SK-N-SH (cell line): ENCODE data around the gene ITCH.

Source experiments
- MAX ChIP-seq: IDR thresholded peaks from 2 replicates; pipeline ENCODE4 v1.4.0; 2012; ENCODE audit warnings: low read depth
- MXI1 ChIP-seq: IDR thresholded peaks from 2 replicates; pipeline ENCODE4 v1.6.1; 2012; ENCODE audit warnings: mild to moderate bottlenecking, low read depth, low read length, improper control_type of control experiment
- SIN3A ChIP-seq: IDR thresholded peaks from 2 replicates; pipeline ENCODE4 v1.6.1; 2012; ENCODE audit warnings: low read depth, mild to moderate bottlenecking, low read length, moderate library complexity, borderline replicate concordance
- SMC3 ChIP-seq: IDR thresholded peaks from 2 replicates; pipeline ENCODE4 v1.6.1; 2012; ENCODE audit warnings: low read depth, low read length, improper control_type of control experiment
- USF2 ChIP-seq: fragments of 150-350 bp; IDR thresholded peaks from 2 replicates; pipeline ENCODE4 v1.6.1; 2017; ENCODE audit warnings: antibody characterized with exemption, low read length, low read depth, borderline replicate concordance
- TF ChIP-seq, protein P1 (sequence below): fragments of 200-600 bp; sonication (generic); IDR thresholded peaks from 2 replicates; pipeline ENCODE4 v1.6.1; 2017; ENCODE audit warnings: antibody characterized with exemption, mild to moderate bottlenecking, moderate library complexity
- TF ChIP-seq, protein P2 (sequence below): IDR thresholded peaks from 2 replicates; pipeline ENCODE4 v1.4.0; 2012; ENCODE audit warnings: low read depth, borderline replicate concordance
- TF ChIP-seq, protein P3 (sequence below): IDR thresholded peaks from 2 replicates; pipeline ENCODE4 v1.4.0; 2012; ENCODE audit warnings: low read depth, borderline replicate concordance

DNA sequence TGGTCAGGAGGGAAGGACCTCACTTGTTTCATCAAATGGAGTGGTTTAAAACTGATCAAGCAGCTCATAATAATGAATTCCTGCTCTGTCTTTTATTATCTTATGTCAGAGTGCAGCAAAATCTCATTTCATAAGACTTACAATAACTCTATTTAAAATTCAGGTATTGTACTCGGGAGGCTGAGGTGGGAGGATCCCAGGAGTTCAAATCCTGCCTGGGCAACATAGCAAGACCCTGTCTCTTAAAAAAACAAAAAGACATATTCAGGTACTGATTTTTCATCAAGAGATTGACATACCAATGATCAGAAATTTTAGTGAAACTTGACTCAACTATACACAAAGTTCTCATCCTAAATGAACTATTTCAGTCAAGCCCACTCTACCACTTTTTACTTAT lies 147.5 kb downstream of the ITCH start:
- TF ChIP-seq, protein P1, sequence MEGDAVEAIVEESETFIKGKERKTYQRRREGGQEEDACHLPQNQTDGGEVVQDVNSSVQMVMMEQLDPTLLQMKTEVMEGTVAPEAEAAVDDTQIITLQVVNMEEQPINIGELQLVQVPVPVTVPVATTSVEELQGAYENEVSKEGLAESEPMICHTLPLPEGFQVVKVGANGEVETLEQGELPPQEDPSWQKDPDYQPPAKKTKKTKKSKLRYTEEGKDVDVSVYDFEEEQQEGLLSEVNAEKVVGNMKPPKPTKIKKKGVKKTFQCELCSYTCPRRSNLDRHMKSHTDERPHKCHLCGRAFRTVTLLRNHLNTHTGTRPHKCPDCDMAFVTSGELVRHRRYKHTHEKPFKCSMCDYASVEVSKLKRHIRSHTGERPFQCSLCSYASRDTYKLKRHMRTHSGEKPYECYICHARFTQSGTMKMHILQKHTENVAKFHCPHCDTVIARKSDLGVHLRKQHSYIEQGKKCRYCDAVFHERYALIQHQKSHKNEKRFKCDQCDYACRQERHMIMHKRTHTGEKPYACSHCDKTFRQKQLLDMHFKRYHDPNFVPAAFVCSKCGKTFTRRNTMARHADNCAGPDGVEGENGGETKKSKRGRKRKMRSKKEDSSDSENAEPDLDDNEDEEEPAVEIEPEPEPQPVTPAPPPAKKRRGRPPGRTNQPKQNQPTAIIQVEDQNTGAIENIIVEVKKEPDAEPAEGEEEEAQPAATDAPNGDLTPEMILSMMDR: no peak
- TF ChIP-seq, protein P2, sequence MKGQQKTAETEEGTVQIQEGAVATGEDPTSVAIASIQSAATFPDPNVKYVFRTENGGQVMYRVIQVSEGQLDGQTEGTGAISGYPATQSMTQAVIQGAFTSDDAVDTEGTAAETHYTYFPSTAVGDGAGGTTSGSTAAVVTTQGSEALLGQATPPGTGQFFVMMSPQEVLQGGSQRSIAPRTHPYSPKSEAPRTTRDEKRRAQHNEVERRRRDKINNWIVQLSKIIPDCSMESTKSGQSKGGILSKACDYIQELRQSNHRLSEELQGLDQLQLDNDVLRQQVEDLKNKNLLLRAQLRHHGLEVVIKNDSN: no peak
- TF ChIP-seq SMC3: no peak
- TF ChIP-seq, protein P3, sequence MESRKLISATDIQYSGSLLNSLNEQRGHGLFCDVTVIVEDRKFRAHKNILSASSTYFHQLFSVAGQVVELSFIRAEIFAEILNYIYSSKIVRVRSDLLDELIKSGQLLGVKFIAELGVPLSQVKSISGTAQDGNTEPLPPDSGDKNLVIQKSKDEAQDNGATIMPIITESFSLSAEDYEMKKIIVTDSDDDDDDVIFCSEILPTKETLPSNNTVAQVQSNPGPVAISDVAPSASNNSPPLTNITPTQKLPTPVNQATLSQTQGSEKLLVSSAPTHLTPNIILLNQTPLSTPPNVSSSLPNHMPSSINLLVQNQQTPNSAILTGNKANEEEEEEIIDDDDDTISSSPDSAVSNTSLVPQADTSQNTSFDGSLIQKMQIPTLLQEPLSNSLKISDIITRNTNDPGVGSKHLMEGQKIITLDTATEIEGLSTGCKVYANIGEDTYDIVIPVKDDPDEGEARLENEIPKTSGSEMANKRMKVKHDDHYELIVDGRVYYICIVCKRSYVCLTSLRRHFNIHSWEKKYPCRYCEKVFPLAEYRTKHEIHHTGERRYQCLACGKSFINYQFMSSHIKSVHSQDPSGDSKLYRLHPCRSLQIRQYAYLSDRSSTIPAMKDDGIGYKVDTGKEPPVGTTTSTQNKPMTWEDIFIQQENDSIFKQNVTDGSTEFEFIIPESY: no peak
- no peak for TF ChIP-seq MAX
- TF ChIP-seq SIN3A: no peak
- no peak for TF ChIP-seq MXI1
- no peak for TF ChIP-seq USF2
